Omental fat pad (tissue), 4 donors: ENCODE measurements around the gene ATF6B. TPM values are rescaled to one million over a fixed set of nuclear protein-coding genes. Genes with fewer than 3 reads are reported as not detected.
A peak's percentile ranks its signal among the peaks of the same experiment; 100 is the strongest.
"Not testable (repeated sequence)": the region's sequence is repeated elsewhere in the genome, so short reads cannot be mapped to it uniquely, and the experiment has no call there.

Source experiments
- ATAC-seq: fragments of 150-250 bp; one replicate; pipeline ENCODE4 v1.9.1; 2016; ENCODE audit warnings: mild to moderate bottlenecking, moderate library complexity; ENCODE audit not compliant: low FRiP score
- DNase-seq: peaks from one replicate; pipeline ENCODE4 v3.0.0-alpha.2; 2019; ENCODE audit warnings: low spot score
- total RNA-seq, 4 donors: library from RNA; depleted of rRNA; stranded (reverse); fragments of >200 nt; gene quantifications; one replicate each; pipeline ENCODE4 v1.1.0, GENCODE V29; 2016
- TF ChIP-seq, protein P1 (sequence below), 3 donors: fragments of 450-650 bp; IDR thresholded peaks; one replicate each; pipeline ENCODE4 v1.5.1; 2016 to 2017; ENCODE audit warnings: antibody characterized with exemption in 3 of 3, mild to moderate bottlenecking in 3 of 3, moderate library complexity in 2 of 3

Gene ATF6B
- total RNA-seq, 4 donors from 2014 or later: 23.2 to 44.3 (median 24.4) TPM

DNA sequence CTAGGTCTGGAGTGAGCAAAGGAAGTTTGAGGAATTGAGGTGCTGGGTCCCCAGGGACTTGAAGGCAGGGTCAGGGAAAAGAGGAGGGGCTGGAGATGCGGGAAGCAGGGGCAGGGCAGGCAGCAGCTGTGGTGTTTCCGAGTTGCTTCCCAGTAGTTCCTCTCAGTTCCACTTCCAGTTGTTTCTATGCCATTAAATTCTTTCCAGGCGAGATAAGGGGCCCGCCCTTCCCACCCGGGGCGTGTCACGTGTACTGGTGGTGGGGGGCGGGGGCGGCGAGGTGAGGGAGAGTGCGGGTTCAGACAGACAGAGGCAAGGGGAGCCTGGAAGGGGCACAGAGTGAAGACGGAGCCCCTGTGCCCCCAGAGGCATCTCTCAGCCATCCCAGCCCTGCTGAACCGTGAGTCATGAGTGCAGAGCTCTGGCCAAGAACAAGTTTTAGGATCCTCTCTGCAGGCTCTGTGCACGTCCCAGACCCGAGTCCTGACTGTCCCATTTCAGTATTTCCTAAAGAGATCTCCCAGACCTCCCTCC is 19.9 kb downstream of the ATF6B start:
- DNase-seq (no peak), ATAC-seq (peak; percentile 76)
- TF ChIP-seq, protein P1, sequence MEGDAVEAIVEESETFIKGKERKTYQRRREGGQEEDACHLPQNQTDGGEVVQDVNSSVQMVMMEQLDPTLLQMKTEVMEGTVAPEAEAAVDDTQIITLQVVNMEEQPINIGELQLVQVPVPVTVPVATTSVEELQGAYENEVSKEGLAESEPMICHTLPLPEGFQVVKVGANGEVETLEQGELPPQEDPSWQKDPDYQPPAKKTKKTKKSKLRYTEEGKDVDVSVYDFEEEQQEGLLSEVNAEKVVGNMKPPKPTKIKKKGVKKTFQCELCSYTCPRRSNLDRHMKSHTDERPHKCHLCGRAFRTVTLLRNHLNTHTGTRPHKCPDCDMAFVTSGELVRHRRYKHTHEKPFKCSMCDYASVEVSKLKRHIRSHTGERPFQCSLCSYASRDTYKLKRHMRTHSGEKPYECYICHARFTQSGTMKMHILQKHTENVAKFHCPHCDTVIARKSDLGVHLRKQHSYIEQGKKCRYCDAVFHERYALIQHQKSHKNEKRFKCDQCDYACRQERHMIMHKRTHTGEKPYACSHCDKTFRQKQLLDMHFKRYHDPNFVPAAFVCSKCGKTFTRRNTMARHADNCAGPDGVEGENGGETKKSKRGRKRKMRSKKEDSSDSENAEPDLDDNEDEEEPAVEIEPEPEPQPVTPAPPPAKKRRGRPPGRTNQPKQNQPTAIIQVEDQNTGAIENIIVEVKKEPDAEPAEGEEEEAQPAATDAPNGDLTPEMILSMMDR (IDR thresholded peaks at IDR 0.05): no peak

DNA sequence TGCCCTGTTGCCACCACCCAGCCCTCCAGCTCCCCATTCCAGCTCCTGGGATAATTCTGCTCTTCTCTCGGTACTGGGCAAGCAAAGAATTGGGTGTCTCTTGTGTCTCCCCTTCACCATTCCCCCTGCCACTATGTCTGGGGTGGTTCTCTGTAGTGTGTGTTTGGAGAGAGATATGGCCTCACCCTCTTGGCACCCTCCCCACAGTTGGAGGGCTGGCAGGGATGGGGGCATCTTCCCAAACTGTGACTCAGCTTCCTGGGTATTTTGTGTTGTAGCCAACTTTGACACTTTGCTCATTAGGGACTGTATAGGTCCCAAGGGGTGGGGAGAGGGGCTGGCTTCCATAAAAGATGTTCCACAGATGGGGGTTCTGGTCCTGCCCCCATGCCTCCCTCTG is 20.6 kb downstream of the ATF6B start:
- TF ChIP-seq, protein P1 (IDR thresholded peaks at IDR 0.05): no peak
- no peak for DNase-seq
- peak; percentile 38 for ATAC-seq

DNA sequence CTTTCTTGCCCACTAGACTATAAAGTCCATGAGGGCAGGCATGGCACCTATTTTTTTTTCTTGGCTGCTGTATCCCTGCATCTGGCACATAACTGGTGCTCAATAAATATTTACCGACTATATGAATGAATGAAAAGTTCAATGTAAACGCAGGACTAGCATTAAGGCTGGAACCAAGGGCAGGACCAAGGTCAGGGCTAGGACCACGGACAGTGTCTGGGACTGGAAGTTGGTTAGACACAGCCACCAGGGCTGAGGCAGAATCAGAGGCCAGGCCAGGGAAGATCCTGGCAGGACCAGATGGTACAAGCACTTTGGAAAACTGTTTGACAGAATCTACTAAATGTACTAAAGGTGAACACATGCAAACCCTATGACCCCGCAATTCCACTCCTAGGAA is 22.6 kb downstream of the ATF6B start:
- no peak for DNase-seq
- ATAC-seq: no peak
- TF ChIP-seq, protein P1 (IDR thresholded peaks at IDR 0.05): no peak

DNA sequence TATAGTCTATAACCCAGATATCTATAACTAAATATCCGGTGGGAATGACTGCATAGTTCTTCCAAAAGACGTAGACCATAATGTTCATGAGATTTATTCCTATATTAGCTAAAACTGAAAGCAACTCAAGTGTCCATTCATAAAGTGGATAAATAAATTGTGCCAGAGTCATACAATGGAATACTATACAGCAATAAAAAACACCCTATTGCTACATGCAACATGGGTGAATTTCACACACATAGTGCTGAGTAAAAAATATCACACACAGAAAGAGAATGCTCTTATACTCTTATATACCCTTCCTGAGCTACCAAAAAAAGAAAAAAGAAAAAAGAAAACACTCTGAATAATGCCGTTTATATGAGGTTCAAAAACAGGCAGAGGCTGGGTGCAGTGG is 25.8 kb downstream of the ATF6B start:
- TF ChIP-seq, protein P1 (IDR thresholded peaks at IDR 0.05): no peak
- DNase-seq (no peak), ATAC-seq (no peak)

DNA sequence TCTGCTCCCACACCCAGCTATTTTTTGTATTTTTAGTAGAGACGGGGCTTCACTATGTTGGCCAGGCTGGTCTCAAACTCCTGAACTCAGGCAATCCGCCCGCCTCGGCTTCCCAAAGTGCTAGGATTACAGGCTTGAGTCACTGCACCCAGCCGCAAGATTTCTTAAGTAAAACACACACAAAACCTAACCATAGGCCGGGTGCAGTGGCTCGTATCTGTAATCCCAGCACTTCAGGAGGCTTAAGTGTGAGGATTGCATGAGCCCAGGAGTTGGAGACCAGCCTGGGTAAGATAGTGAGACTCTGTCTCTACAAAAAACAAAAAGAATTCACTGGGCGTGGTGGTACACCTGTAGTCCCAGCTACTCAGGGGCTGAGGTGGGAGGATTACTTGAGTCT is 27.8 kb downstream of the ATF6B start:
- not testable (repeated sequence) for DNase-seq, ATAC-seq

DNA sequence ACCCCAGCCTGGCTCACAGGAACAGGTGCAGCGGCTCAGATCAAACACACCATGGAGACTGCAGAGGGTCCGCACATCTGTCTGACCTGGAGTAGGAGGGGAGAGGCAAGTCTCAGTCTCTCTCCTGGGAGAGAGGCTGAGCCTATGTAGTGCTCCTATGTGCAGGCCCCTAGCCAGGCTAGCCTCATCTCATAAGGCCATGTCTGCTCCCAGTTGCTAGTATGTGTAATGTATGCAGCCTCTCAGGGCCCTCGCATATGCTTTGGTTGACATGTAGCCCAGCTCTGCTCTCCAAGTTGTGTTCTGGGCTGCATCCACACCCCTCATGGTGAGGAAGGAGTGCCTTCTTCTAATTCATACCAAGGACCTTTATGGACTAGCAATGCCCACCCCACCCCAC is 30.7 kb downstream of the ATF6B start:
- ATAC-seq (no peak), DNase-seq (no peak)
- TF ChIP-seq, protein P1 (IDR thresholded peaks at IDR 0.05): no peak

DNA sequence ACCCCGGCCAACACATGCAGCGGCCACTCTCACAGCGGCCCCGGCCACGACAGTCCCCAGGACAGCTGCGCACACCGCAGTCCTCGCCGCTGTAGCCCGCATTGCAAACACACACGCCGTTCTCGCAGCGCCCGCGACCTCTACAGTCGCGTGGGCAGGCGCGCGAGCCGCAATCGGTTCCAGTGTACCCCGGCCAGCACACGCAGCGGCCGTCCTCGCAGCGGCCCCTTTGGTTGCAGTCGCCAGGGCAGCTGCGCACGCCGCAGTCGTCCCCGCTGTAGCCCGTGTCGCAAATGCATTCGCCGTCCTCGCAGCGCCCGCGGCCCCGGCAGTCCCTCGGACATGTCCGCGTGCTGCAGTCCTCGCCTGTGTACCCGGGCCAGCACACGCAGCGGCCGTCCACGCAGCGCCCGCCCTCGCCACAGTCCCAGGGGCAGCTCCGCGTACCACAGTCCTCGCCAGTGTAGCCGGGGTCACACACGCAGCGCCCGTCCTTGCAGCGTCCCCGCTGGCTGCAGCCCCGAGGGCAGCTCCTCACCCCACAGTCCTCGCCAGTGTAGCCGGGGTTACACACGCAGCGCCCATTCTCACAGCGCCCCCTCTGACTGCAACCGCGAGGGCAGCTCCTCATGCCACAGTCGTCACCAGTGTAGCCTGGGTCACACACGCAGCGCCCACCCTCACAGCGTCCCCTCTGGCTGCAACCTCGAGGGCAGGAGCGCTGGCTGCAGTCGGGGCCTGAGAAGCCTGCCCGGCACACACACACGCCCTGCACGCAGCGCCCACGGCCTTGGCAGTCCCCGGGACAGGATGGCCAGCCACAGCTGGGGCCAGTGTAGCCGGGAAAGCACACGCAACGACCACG is 31.4 kb downstream of the ATF6B start:
- ATAC-seq: no peak
- no peak for DNase-seq
- TF ChIP-seq, protein P1 (IDR thresholded peaks at IDR 0.05): no peak
